Endothelial cell of umbilical vein (primary cell): ENCODE results near the gene RAB39A. TPM values are rescaled to one million over a fixed set of nuclear protein-coding genes. Genes with fewer than 3 reads are reported as not detected.

ENCODE experiments used
- BruUV-seq: library from RNA; stranded (reverse); fragments of 400-500 nt; replicated peaks from 2 replicates; lab custom pipeline; 2021; lab: Mats Ljungman, UMichigan
- CTCF ChIA-PET: fragments of 300-600, 350-600 bp; sonication (Branson Sonifier 250); formaldehyde crosslinking; loops from one replicate; lab custom pipeline; 2021; ENCODE audit warnings: antibody characterized with exemption, inconsistent platforms; lab: Charles Lee
- POLR2A ChIA-PET: fragments of 300-600, 350-600 bp; sonication (Branson Sonifier 250); formaldehyde crosslinking; loops from one replicate; lab custom pipeline; 2021; ENCODE audit warnings: antibody characterized with exemption, inconsistent platforms; lab: Charles Lee
- DNase-seq: peaks from one replicate; pipeline ENCODE4 v3.0.0-alpha.2; 2011; ENCODE audit warnings: low read depth, low spot score
- FAIRE-seq: peaks from 2 replicates; lab custom pipeline; 2011; peaks lifted over from hg19 to GRCh38; lab: Jason Lieb, UNC
- H2AFZ ChIP-seq: 2 replicates; pipeline ENCODE4 v1.6.0; 2012; ENCODE audit warnings: low read depth, low read length, control low read depth, inconsistent platforms
- H3K27ac ChIP-seq: 2 replicates; pipeline ENCODE4 v1.5.1; 2011; ENCODE audit warnings: low read depth, mild to moderate bottlenecking, control low read depth, low read length, moderate library complexity; ENCODE audit not compliant: insufficient read depth
- H3K27me3 ChIP-seq, 2 experiments: 2 replicates each; pipeline versions ENCODE4 v1.6.0 to v1.6.1; 2011; ENCODE audit warnings: low read length in 2 of 2, mixed read lengths in 1 of 2; ENCODE audit not compliant: control insufficient read depth in 2 of 2, insufficient read depth in 2 of 2
- H3K36me3 ChIP-seq, 2 experiments: 2 replicates in 1 of 2; 3 replicates in 1 of 2; pipeline ENCODE4 v1.5.1; 2011; ENCODE audit warnings: low read length in 2 of 2, mild to moderate bottlenecking in 1 of 2, moderate library complexity in 1 of 2; ENCODE audit not compliant: control insufficient read depth in 2 of 2, insufficient read depth in 2 of 2; ENCODE audit errors: extremely low read depth in 1 of 2
- H3K4me1 ChIP-seq: 3 replicates; pipeline ENCODE4 v1.5.1; 2011; ENCODE audit warnings: mild to moderate bottlenecking, low read length; ENCODE audit not compliant: control insufficient read depth, insufficient read depth; ENCODE audit errors: extremely low read depth
- H3K4me2 ChIP-seq: 2 replicates; pipeline ENCODE4 v1.6.1; 2011; ENCODE audit warnings: low read length, control low read depth, mixed read lengths; ENCODE audit not compliant: insufficient read depth
- H3K4me3 ChIP-seq, 3 experiments: fragments of 200-600 bp in 1 of 3; sonication (generic), shearing (Covaris generic) in 1 of 3; replicated peaks in 1 of 3; 2 replicates each; pipeline ENCODE4 v1.5.1; 2011 to 2016; ENCODE audit warnings: control low read depth in 3 of 3, low read length in 3 of 3, mild to moderate bottlenecking in 2 of 3, inconsistent platforms in 1 of 3, low read depth in 1 of 3, moderate library complexity in 1 of 3; ENCODE audit not compliant: insufficient read depth in 1 of 3
- H3K79me2 ChIP-seq: 2 replicates; pipeline ENCODE4 v1.6.0; 2012; ENCODE audit warnings: low read length, inconsistent platforms; ENCODE audit not compliant: control insufficient read depth, insufficient read depth
- H3K9ac ChIP-seq: replicated peaks from 2 replicates; pipeline ENCODE3; 2011; ENCODE audit warnings: low read length, control low read depth; ENCODE audit not compliant: insufficient read depth; ENCODE audit errors: extremely low read depth
- H3K9me1 ChIP-seq: replicated peaks from 3 replicates; pipeline ENCODE4 v1.6.0; 2011; ENCODE audit warnings: mild to moderate bottlenecking, low read length; ENCODE audit not compliant: control insufficient read depth, insufficient read depth; ENCODE audit errors: extremely low read depth
- H3K9me3 ChIP-seq: replicated peaks from 2 replicates; pipeline ENCODE4 v1.5.1; 2012; ENCODE audit warnings: low read length, inconsistent platforms; ENCODE audit not compliant: control insufficient read depth, insufficient read depth
- H4K20me1 ChIP-seq: replicated peaks from 2 replicates; pipeline ENCODE3; 2011; ENCODE audit warnings: mild to moderate bottlenecking, low read length; ENCODE audit not compliant: control insufficient read depth, insufficient read depth; ENCODE audit errors: extremely low read depth
- CTCF ChIP-seq, 2 donors: IDR thresholded peaks; 1 replicate in 1 of 2; 2 replicates in 1 of 2; pipeline ENCODE4 v1.5.1; 2011; ENCODE audit warnings: low read length in 2 of 2, mild to moderate bottlenecking in 2 of 2, moderate library complexity in 2 of 2, control low read depth in 1 of 2, inconsistent platforms in 1 of 2, low read depth in 1 of 2; ENCODE audit not compliant: insufficient read depth in 1 of 2; ENCODE audit errors: extremely low read depth in 1 of 2
- EZH2 ChIP-seq: IDR thresholded peaks from 2 replicates; pipeline ENCODE4 v1.6.1; 2012; ENCODE audit warnings: borderline replicate concordance, low read depth, mild to moderate bottlenecking, moderate library complexity, low read length, inconsistent platforms; ENCODE audit not compliant: severe bottlenecking
- FOS ChIP-seq: IDR thresholded peaks from 2 replicates; pipeline ENCODE4 v1.6.1; 2011; ENCODE audit warnings: mild to moderate bottlenecking, low read length, moderate library complexity, borderline replicate concordance; ENCODE audit not compliant: insufficient read depth
- GATA2 ChIP-seq: IDR thresholded peaks from 2 replicates; pipeline ENCODE4 v1.7.0; 2011; ENCODE audit warnings: low read depth, mild to moderate bottlenecking, moderate library complexity, mixed read lengths, low read length; ENCODE audit not compliant: insufficient read length, insufficient read depth
- JUN ChIP-seq: IDR thresholded peaks from 2 replicates; pipeline ENCODE4 v1.6.1; 2011; ENCODE audit warnings: borderline replicate concordance, low read depth; ENCODE audit not compliant: insufficient read length, insufficient read depth
- MAX ChIP-seq: IDR thresholded peaks from 2 replicates; pipeline ENCODE4 v1.6.1; 2011; ENCODE audit not compliant: insufficient read depth, insufficient read length
- MYC ChIP-seq: IDR thresholded peaks from one replicate; pipeline ENCODE4 v1.6.1; 2011; ENCODE audit warnings: mild to moderate bottlenecking, low read depth, low read length
- POLR2A ChIP-seq: IDR thresholded peaks from 2 replicates; pipeline ENCODE4 v1.6.1; 2012; ENCODE audit warnings: low read depth, mild to moderate bottlenecking, control low read depth, low read length
- POLR2AphosphoS5 ChIP-seq: IDR thresholded peaks from 2 replicates; pipeline ENCODE4 v1.6.1; 2012; ENCODE audit warnings: low read depth, mild to moderate bottlenecking, control low read depth, low read length, moderate library complexity; ENCODE audit not compliant: insufficient read depth
- dilution Hi-C: fragments of 300-500 bp; cut with MboI; formaldehyde crosslinking; loops from one replicate; pipeline ENCODE4 v1.15.0; 2019; ENCODE audit warnings: low sequenced_read_pairs; ENCODE audit not compliant: extremely low pct_ligation_motif_present
- intact Hi-C: fragments of 100-400 bp; cut with micrococcal nuclease; formaldehyde crosslinking; loops from one replicate; pipeline ENCODE4 v1.10.0; 2022
- polyA plus RNA-seq, 4 experiments: library from polyadenylated mRNA; depleted of rRNA in 3 of 4; stranded (reverse) in 3 of 4; unstranded in 1 of 4; fragments of >200 nt; gene quantifications; 2 replicates each; pipeline versions ENCODE4 v1.2.1 to v1.2.3, GENCODE V29; 2011 to 2012; ENCODE audit warnings: missing spikeins in 1 of 4
- total RNA-seq: library from RNA; stranded (reverse); gene quantifications from 2 replicates; pipeline ENCODE4 v1.2.3, GENCODE V29; 2021

Gene RAB39A
- total and polyA plus RNA-seq, 2 donors (not counting 3 experiments of a cell fraction or from before 2014, with no cell fraction given) = not detected

- ChIA-PET POLR2A (interaction anchor here (0.7 kb wide), 1 partner anchor 650 kb away, joined by 3 read pairs; no protein-coding TSS in a partner anchor), CTCF (interaction anchor here (0.6 to 1.0 kb wide), 2 partner anchors 11 to 28 kb away, joined by 3 to 4 read pairs; no protein-coding TSS in a partner anchor)
- no peak for DNase-seq
Measured at GRCh38 chr11:107970049-107970448, 41.8 kb downstream of the RAB39A start.

GRCh38 chr11:107973641-107974040, 45.4 kb downstream of the RAB39A start:
- Histone ChIP-seq H4K20me1 (no peaks in the 10 kb centered on the region), H3K4me3 (no peak overlapping the region), H3K9ac (no peak overlapping the region), H2AFZ (no peak overlapping the region), H3K4me2 (no peak overlapping the region), H3K27ac (no peak overlapping the region), H3K9me3 (no peaks in the 10 kb centered on the region), H3K4me1 (no peaks in the 10 kb centered on the region), H3K9me1 (no peaks in the 10 kb centered on the region), H3K36me3 (no peaks in the 10 kb centered on the region), H3K79me2 (no peaks in the 10 kb centered on the region), H3K27me3 (no peaks in the 10 kb centered on the region)
- DNase-seq (no peak), FAIRE-seq (no peak)
- TF ChIP-seq GATA2 (no peak), POLR2AphosphoS5 (no peak), POLR2A (no peak), MAX (no peak), CTCF (IDR thresholded peaks at IDR 0.05; ENCODE audit: extremely low read depth in 1 of 2, insufficient read depth in 1 of 2, low read depth in 1 of 2, low read length in 2 of 2) (no peak), FOS (no peak), MYC (no peak), JUN (no peak), EZH2 (no peak)
- BruUV-seq = no TSS peak
- ChIA-PET CTCF (no interaction called here), POLR2A (no interaction called here)
- dilution Hi-C loops = no loop called here
- intact Hi-C loops = no loop called here

More at GRCh38 chr11:107970049-107970448, 41.8 kb downstream of the RAB39A start:
- no TSS peak for BruUV-seq
- no peaks in the 10 kb centered on the region for H3K36me3 ChIP-seq
- H3K27ac ChIP-seq = no peak overlapping the region
- no peaks in the 10 kb centered on the region for H3K9me1 ChIP-seq
- no peak overlapping the region for H3K4me2 ChIP-seq
- H3K79me2 ChIP-seq = no peaks in the 10 kb centered on the region
- H2AFZ ChIP-seq = no peak overlapping the region
- intact Hi-C loops (no loop called here), dilution Hi-C loops (no loop called here)
- no peak for TF ChIP-seq GATA2
- no peaks in the 10 kb centered on the region for H3K27me3 ChIP-seq
- H3K4me1 ChIP-seq = no peaks in the 10 kb centered on the region
- no peak overlapping the region for H3K4me3 ChIP-seq
- H3K9ac ChIP-seq = no peak overlapping the region
- H4K20me1 ChIP-seq = no peaks in the 10 kb centered on the region
- no peaks in the 10 kb centered on the region for H3K9me3 ChIP-seq
- FAIRE-seq = no peak
